Duodenal mucosa (tissue), 2 donors: ENCODE measurements around the gene COBL.
A peak's percentile ranks its signal among the peaks of the same experiment; 100 is the strongest.

Source experiments
- H3K27ac ChIP-seq: one replicate; pipeline ENCODE4 v1.7.0; 2013; ENCODE audit warnings: low read depth, low read length
- H3K27me3 ChIP-seq, 2 donors: one replicate each; pipeline ENCODE4 v1.7.0; 2013; ENCODE audit warnings: low read length in 2 of 2, control low read depth in 1 of 2; ENCODE audit not compliant: insufficient read depth in 2 of 2, control insufficient read depth in 1 of 2
- H3K36me3 ChIP-seq, 2 donors: one replicate each; pipeline ENCODE4 v1.7.0; 2013; ENCODE audit warnings: low read length in 2 of 2, control low read depth in 1 of 2; ENCODE audit not compliant: insufficient read depth in 2 of 2, control insufficient read depth in 1 of 2
- H3K4me1 ChIP-seq, 2 donors: one replicate each; pipeline ENCODE4 v1.7.0; 2013; ENCODE audit warnings: low read length in 2 of 2, control low read depth in 1 of 2; ENCODE audit not compliant: insufficient read depth in 2 of 2, control insufficient read depth in 1 of 2
- H3K4me3 ChIP-seq, 2 donors: one replicate each; pipeline ENCODE4 v1.7.0; 2013; ENCODE audit warnings: low read length in 2 of 2, low read depth in 1 of 2
- H3K9ac ChIP-seq, 2 donors: one replicate each; pipeline ENCODE4 v1.7.0; 2013; ENCODE audit warnings: low read length in 2 of 2, low read depth in 1 of 2
- H3K9me3 ChIP-seq, 2 donors: one replicate each; pipeline ENCODE4 v1.7.0; 2013; ENCODE audit warnings: low read length in 2 of 2, control low read depth in 1 of 2; ENCODE audit not compliant: control insufficient read depth in 1 of 2

Gene COBL

GRCh38 chr7:51316666-51317581 is at the start of gene COBL:
Gene COBL, minus strand, starts transcription at chr7:51316809. Its CDS starts 176 bp downstream, at chr7:51316633.
- Histone ChIP-seq H3K4me3 (peak within 1 kb of the TSS; percentile 86 to 87), H3K9me3 (no peaks in the 10 kb centered on the region), H3K9ac (peak within 1 kb of the TSS; percentile 80 to 88), H3K36me3 (no peaks in the 10 kb centered on the region), H3K27ac (peak within 1 kb of the TSS; percentile 87), H3K27me3 (no peaks in the 10 kb centered on the region), H3K4me1 (peaks cover 25 to 28% of the 10 kb centered on the region in 2 donors)

- no peaks in the 10 kb centered on the region for H3K4me1 ChIP-seq
- H3K9me3 ChIP-seq: no peaks in the 10 kb centered on the region
- no peak overlapping the region for H3K4me3 ChIP-seq
- H3K9ac ChIP-seq: no peak overlapping the region
- H3K27ac ChIP-seq: no peak overlapping the region
- H3K36me3 ChIP-seq: no peaks in the 10 kb centered on the region
- H3K27me3 ChIP-seq: no peaks in the 10 kb centered on the region
Measured at GRCh38 chr7:51366172-51366728, 49.6 kb upstream of the COBL start.

- Histone ChIP-seq H3K4me1 (no peaks in the 10 kb centered on the region), H3K27ac (no peak overlapping the region), H3K4me3 (no peak overlapping the region), H3K36me3 (no peaks in the 10 kb centered on the region), H3K27me3 (no peaks in the 10 kb centered on the region), H3K9me3 (peaks cover 0 to 3% of the 10 kb centered on the region in 2 donors), H3K9ac (no peak overlapping the region)
Measured at GRCh38 chr7:51357821-51358220, 41.2 kb upstream of the COBL start.

- no peaks in the 10 kb centered on the region for H3K4me1 ChIP-seq
- H3K9me3 ChIP-seq: peaks cover 0 to 3% of the 10 kb centered on the region in 2 donors
- H3K27me3 ChIP-seq: no peaks in the 10 kb centered on the region
- H3K4me3 ChIP-seq: no peak overlapping the region
- no peak overlapping the region for H3K9ac ChIP-seq
- no peaks in the 10 kb centered on the region for H3K36me3 ChIP-seq
- H3K27ac ChIP-seq: no peak overlapping the region
Measured at GRCh38 chr7:51356849-51357516, 40.4 kb upstream of the COBL start.

- Histone ChIP-seq H3K4me3 (no peak overlapping the region), H3K4me1 (no peaks in the 10 kb centered on the region), H3K36me3 (no peaks in the 10 kb centered on the region), H3K27me3 (no peaks in the 10 kb centered on the region), H3K9me3 (peaks cover 0 to 3% of the 10 kb centered on the region in 2 donors), H3K9ac (no peak overlapping the region), H3K27ac (no peak overlapping the region)
Measured at GRCh38 chr7:51354897-51355296, 38.3 kb upstream of the COBL start.

- Histone ChIP-seq H3K27ac (no peak overlapping the region), H3K4me1 (no peaks in the 10 kb centered on the region), H3K27me3 (no peaks in the 10 kb centered on the region), H3K9me3 (peaks cover 0 to 3% of the 10 kb centered on the region in 2 donors), H3K4me3 (no peak overlapping the region), H3K9ac (no peak overlapping the region), H3K36me3 (no peaks in the 10 kb centered on the region)
Measured at GRCh38 chr7:51354434-51354833, 37.8 kb upstream of the COBL start.

- Histone ChIP-seq H3K9me3 (peaks cover 0 to 3% of the 10 kb centered on the region in 2 donors), H3K9ac (no peak overlapping the region), H3K27ac (no peak overlapping the region), H3K4me1 (no peaks in the 10 kb centered on the region), H3K4me3 (no peak overlapping the region), H3K36me3 (no peaks in the 10 kb centered on the region), H3K27me3 (no peaks in the 10 kb centered on the region)
Measured at GRCh38 chr7:51352174-51353100, 35.8 kb upstream of the COBL start.

GRCh38 chr7:51351661-51352060 is 35.1 kb upstream of the COBL start:
- Histone ChIP-seq H3K27me3 (no peaks in the 10 kb centered on the region), H3K9me3 (peaks cover 0 to 3% of the 10 kb centered on the region in 2 donors), H3K4me3 (no peak overlapping the region), H3K9ac (no peak overlapping the region), H3K27ac (no peak overlapping the region), H3K4me1 (no peaks in the 10 kb centered on the region), H3K36me3 (no peaks in the 10 kb centered on the region)

GRCh38 chr7:51350546-51350896 is 33.9 kb upstream of the COBL start:
- Histone ChIP-seq H3K27ac (no peak overlapping the region), H3K36me3 (no peaks in the 10 kb centered on the region), H3K4me3 (no peak overlapping the region), H3K27me3 (no peaks in the 10 kb centered on the region), H3K4me1 (no peaks in the 10 kb centered on the region), H3K9me3 (peaks cover 0 to 3% of the 10 kb centered on the region in 2 donors), H3K9ac (no peak overlapping the region)
